Measurements from ENCODE around the gene CCDC187.

The CCDC187 gene

GRCh38 chr9:136339173-136339957 is 35.5 kb upstream of the CCDC187 start:
- no peak for DNase-seq (ENCODE audit: low read depth)

DNA sequence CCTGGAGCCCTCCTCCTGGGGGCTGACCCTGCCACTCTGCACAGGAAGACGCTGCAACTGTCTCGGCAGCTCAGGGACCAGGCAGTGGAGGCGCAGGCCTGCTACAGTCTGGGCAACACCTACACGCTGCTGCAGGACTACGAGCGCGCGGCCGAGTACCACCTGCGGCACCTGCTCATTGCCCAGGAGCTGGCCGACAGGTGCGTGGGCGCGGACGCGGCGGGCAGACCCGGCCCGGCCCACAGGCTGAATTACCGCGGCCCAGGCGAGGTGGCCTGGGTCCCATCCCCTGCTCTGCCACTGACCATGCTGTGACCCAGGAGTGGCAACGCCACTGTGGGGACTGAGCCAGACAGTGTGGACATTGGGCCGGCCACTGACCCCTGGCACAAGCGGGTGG is 34.6 kb upstream of the CCDC187 start:
- DNase-seq (ENCODE audit: low read depth): no peak

DNA sequence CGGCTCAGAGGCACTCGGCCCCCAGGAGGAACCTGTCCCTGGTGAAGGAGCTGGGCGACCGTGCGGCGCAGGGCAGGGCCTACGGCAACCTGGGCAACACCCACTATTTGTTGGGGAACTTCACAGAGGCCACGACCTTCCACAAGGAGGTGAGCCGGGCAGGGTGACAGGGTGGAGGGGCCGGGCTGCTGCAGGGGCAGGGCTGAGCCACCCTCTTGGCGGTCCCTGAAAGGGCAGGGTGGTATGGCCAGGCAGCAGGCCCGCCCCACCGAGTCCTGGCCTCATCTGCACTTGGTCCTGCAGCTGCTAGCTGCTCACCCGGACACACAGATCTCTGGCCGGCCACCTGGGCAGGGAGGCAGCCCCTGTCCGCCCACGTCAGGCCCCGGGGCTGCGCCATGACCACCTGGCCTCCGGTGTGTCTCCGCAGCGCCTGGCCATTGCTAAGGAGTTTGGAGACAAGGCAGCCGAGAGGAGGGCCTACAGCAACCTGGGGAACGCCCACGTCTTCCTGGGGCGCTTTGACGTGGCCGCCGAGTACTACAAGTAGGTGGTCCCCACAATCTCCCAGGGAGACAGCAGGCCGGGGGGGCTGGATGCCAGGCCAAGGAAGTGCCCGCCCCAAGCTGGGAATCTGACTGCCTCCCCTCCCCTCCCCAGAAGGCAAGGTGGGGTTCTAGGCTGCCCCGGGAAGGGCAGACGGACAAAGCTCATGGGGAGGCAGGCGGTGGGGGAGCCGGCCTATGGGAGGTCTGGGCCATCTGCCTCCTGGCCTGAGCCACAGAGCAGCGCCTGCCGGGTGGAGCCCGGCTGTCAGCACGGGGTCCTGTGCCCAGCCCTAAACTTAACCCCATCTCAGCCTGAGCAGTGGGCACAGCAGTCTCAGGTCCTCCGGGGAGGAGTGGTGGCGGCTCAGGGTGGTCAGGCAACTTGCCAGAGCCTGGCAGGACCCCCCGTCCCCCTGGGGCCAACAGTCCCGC is 33.8 kb upstream of the CCDC187 start:
- DNase-seq (ENCODE audit: low read depth): no peak

DNA sequence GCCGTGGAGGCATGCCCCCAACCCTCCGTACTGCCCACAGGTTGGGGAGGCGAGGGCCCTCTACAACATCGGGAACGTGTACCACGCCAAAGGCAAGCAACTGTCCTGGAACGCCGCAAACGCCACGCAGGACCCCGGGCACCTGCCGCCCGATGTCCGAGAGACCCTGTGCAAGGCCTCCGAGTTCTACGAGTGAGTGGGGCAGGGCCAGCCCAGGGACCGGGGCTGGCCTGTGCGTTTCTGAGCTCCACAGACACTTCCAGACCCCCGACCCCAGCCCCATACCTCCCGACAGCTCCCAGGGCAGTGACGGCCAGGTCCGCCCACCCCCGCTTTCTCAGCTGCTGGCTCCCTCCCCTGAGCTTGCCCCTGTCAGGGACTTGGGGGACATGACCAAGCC is 33.0 kb upstream of the CCDC187 start:
- no peak for DNase-seq (ENCODE audit: low read depth)

GRCh38 chr9:136336156-136336870 is 32.4 kb upstream of the CCDC187 start:
- no peak for DNase-seq (ENCODE audit: low read depth)

- DNase-seq (ENCODE audit: low read depth): no peak
These were observed 31.6 kb upstream of the CCDC187 start for GRCh38 chr9:136335296-136336155.

GRCh38 chr9:136334541-136334940 is 30.6 kb upstream of the CCDC187 start:
- DNase-seq (ENCODE audit: low read depth): no peak

DNA sequence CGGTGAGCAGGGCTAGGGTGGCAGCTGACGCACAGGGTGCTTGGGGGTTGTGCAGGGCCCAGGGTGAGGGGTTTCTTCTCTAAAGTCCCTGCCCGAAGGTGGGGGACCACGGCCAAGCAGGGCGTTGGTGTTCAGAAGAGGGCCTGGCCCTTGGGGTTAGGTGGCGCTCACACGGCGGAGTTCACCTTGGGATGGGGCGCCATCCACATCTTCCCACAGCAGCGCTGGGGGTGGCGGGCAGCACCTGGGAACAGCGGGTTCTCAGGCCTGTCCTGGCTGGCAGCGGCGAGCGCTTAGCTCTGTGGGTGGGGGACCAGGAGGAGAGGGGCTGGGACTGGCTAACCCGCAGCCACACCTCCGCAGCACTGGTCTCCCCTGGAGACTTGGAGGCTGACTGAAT is 29.6 kb upstream of the CCDC187 start:
- DNase-seq (ENCODE audit: low read depth): no peak

DNA sequence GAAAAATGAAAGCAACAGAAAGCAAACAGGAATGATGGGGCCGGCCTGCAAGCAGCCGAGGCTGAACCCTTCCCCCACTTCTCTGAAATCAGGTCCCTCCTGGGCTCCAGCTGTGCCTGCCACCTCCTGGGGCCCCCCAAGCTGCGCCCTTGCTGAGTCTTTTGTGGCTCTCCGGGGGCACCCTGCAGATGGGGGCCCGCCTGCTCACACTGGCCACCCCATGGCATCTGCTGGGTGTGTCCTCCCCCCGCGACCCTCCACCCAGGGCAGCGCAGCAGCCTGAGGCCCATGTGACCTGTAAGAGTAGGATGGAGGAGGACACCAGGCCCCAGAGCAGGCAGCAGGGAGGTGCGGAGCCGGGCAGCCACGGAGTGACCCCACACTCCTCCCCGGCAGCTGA is 29.2 kb upstream of the CCDC187 start:
- DNase-seq (ENCODE audit: low read depth): no peak

DNA sequence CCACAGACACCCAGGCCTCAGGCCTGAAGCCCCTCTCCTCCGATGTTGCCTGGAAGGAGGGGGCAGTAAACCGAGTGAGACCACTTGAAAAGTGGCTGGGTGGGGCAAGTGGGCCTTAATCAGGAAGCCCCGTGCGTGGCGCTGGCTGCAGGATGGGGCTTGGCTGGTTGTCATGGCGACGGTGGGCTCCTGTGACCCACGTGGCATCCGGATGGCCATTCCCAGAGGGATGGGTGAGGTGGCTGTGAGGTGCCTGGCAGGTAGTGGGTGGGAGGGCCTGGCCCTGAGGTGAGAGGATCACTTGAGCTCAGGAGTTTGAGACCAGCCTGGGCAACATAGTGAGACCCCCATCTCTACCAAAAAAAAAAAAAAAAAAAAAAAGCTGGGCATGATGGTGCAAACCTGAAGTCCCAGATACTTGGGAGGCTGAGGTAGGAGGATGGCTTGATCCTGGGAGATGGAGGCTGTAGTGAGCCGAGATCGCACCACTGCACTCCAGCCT is 28.6 kb upstream of the CCDC187 start:
- DNase-seq (ENCODE audit: low read depth): no peak

GRCh38 chr9:136331556-136332481 is 27.9 kb upstream of the CCDC187 start:
- DNase-seq (ENCODE audit: low read depth): no peak

DNA sequence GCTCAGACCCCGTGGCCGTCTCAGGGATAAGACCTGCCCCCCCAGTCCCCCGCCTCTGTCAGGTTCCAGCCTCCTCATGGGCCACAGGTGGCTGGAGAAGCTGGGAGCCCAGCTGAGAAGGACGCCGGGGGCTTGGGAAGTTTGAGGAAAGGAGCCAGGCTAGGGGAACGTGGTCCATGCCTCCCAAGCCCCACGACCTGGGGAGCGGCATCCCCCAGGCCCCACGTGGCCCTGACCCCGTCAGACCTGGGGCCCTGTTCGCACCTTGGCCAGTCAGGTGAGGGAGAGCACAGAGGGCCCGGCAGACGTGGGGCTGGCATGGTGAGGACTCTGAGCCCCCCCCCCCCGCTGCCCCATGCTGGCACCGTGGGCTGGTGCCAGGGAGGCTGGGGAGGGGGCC is 27.1 kb upstream of the CCDC187 start:
- no peak for DNase-seq (ENCODE audit: low read depth)

- DNase-seq (ENCODE audit: low read depth): no peak
These were observed 26.6 kb upstream of the CCDC187 start for GRCh38 chr9:136330406-136330990.

- DNase-seq (ENCODE audit: low read depth): no peak
These were observed 25.9 kb upstream of the CCDC187 start for GRCh38 chr9:136329636-136330405.

DNA sequence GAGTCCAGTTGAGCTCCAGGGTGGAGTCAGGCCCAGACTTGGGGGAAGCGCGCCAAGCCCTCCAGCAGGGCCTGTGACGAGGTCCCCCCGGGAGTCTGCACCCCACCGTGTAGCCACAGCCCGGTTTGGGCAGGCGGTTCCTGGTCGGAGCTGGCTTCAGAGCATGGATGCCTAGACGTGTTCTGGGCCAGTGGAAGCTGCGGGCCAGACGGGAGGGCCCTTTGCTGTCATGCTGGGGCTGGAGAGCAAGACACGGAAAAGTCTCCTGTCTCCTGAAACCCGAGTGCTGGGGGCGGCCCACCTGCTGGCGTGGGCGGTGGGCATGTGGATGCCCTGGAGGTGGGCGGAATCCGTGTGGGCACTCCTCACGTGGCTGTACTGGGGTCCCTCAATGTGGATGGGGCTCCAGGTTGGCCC is 25.3 kb upstream of the CCDC187 start:
- no peak for DNase-seq (ENCODE audit: low read depth)

GRCh38 chr9:136328622-136329041 is 24.7 kb upstream of the CCDC187 start:
- no peak for DNase-seq (ENCODE audit: low read depth)

DNA sequence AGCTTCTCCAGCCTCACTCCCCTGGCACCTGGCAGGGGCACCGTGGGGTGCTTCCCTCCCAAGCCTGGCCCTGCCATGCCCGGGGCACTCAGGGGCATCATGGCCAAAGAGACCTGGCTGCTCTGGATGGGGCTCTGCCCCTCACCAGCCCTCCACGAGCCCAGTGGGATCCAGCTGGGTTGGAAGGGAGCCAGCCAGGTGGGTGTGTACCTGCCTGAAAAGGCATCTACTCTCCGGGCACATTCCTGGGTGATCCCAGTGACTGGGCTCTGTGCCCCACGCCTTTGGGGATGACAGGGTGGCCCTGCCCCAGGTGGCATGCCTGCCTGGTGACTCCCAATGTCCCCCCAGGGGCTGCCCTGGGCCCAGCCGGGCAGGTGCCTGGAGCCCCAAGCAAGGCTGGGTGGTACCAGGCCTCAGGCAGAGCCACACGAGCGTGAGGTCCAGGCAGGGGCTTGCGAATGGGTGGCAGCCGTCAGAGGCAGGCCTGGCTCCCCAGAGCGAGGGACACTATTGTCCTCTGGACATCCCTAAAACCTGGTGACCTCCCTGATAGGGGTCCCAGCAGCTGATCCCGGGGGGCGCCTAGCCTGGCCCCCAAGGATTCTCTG is 24.2 kb upstream of the CCDC187 start:
- DNase-seq (ENCODE audit: low read depth): no peak

DNA sequence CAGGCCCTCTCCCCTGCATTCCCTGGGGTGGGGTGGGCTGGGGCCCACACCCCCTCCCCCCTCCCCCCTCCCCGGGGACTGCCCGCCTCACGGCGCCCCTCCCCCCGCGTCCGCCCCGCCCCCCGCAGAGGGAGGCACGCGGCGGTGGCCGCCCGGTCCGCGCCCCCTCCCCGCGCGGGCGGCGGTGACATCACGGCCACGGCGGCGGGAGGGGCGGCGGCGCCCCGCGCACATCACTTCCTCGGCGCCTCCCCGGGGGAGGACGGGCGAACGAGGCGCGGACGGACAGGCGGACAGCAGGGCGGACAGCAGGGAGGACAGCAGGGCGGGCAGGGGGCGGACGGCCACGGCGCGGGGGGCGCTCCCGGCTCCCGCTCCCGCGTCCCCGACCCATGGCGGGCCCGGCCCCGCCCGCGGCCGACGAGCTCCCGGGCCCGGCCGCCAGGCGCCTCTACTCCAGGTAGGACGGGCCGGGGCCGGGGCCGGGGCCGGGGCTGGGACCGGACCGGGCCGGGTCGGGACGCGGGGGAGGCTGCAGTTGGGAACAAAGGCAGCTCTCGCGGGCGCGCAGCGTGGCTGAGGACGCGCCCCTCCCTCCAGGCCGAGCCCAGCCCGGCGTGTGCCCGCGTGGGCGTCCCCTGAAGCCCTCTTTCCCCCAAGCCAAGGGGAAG is 23.5 kb upstream of the CCDC187 start, which contains the start of gene GPSM1:
GPSM1 (plus strand) TSS at position 236 of the 671 bp plus-strand sequence; CDS start at position 393, 157 bp downstream.
- DNase-seq (ENCODE audit: low read depth): no peak

Measured in activated T-cell treated with anti-CD3 and anti-CD28 coated beads for 1 hour (primary cell).